ENCODE results near the gene INIP.

INIP gene

GRCh38 chr9:112717661-112718331 lies at the start of gene INIP:
INIP (minus strand) TSS chr9:112718117; CDS start chr9:112716485, 1,632 bp downstream.
- DNase-seq, result peak; percentile 97

GRCh38 chr9:112765281-112765680 lies 47.4 kb upstream of the INIP start:
- no peak for DNase-seq

GRCh38 chr9:112764837-112765236 lies 46.9 kb upstream of the INIP start:
- DNase-seq, result no peak

GRCh38 chr9:112764344-112764743 lies 46.4 kb upstream of the INIP start:
- DNase-seq, result peak; percentile 27

GRCh38 chr9:112762726-112763518 lies 45.0 kb upstream of the INIP start:
- no peak for DNase-seq

- DNase-seq, result no peak
Measured at GRCh38 chr9:112761912-112762655, 44.2 kb upstream of the INIP start.

GRCh38 chr9:112760821-112761220 lies 42.9 kb upstream of the INIP start:
- DNase-seq, result no peak

GRCh38 chr9:112757940-112758339 lies 40.0 kb upstream of the INIP start:
- no peak for DNase-seq

- no peak for DNase-seq
Measured at GRCh38 chr9:112757282-112757883, 39.5 kb upstream of the INIP start.

GRCh38 chr9:112755675-112756074 lies 37.8 kb upstream of the INIP start:
- no peak for DNase-seq

- DNase-seq, result no peak
Measured at GRCh38 chr9:112755016-112755427, 37.1 kb upstream of the INIP start.

GRCh38 chr9:112754578-112754977 lies 36.7 kb upstream of the INIP start:
- no peak for DNase-seq

- no peak for DNase-seq
Measured at GRCh38 chr9:112753725-112754124, 35.8 kb upstream of the INIP start.

- no peak for DNase-seq
Measured at GRCh38 chr9:112752334-112753125, 34.6 kb upstream of the INIP start.

- DNase-seq, result peak; percentile 84
Measured at GRCh38 chr9:112751056-112751795, 33.3 kb upstream of the INIP start.

GRCh38 chr9:112750764-112751055 lies 32.8 kb upstream of the INIP start:
- DNase-seq, result no peak

- DNase-seq, result peak; percentile 95
Measured at GRCh38 chr9:112750016-112750763, 32.3 kb upstream of the INIP start, which contains the start of gene SNX30. SNX30 (plus strand) TSS chr9:112750760; CDS start chr9:112751002, 242 bp downstream.

GRCh38 chr9:112747094-112747493 lies 29.2 kb upstream of the INIP start:
- DNase-seq, result no peak

GRCh38 chr9:112744177-112744576 lies 26.3 kb upstream of the INIP start:
- DNase-seq, result no peak

- DNase-seq, result no peak
Measured at GRCh38 chr9:112743216-112743836, 25.4 kb upstream of the INIP start.

Data from eye (tissue), 1 donor.